ENCODE measurements around the gene SCUBE2. TPM values are rescaled to one million over a fixed set of nuclear protein-coding genes. Genes with fewer than 3 reads are reported as not detected.

SCUBE2 gene
- total RNA-seq, 1 experiment from 2014 or later = 3.1 TPM

DNA sequence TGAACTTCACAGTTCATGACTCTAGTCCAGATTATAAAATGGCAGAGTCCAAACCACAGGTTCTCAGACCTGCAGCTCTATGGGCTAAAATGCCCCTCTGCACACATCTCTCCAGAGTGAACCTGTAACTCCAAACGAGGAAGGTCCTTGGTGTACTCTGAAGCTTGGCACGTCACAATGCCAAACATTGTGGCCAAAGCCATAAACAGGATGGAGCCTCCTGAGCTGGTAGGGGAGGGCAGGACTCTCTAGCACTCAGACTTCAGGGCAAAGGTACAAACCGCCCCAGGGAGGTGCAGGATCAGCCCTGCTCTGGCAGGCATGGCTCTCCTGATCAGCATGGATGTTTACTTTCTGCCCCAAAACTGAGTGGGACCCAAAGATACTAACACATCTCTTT lies 2.3 kb downstream of the SCUBE2 start:
- Mint-ChIP-seq H3K27ac (ENCODE audit: unreplicated experiment) (no peak overlapping the region), H3K36me3 (ENCODE audit: insufficient read depth, unreplicated experiment) (no peaks in the 10 kb centered on the region), H3K27me3 (ENCODE audit: insufficient read depth, unreplicated experiment) (no peaks in the 10 kb centered on the region), H3K4me1 (ENCODE audit: low read depth, unreplicated experiment) (peaks cover 6% of the 10 kb centered on the region), H3K4me3 (ENCODE audit: unreplicated experiment) (no peak overlapping the region), H3K9me3 (ENCODE audit: unreplicated experiment) (no peaks in the 10 kb centered on the region)
- DNase-seq = no peak
- no peaks in the 10 kb centered on the region for H3K4me1 ChIP-seq
- BruUV-seq (replicated peaks) = no TSS peak
- TF ChIP-seq, protein P1, sequence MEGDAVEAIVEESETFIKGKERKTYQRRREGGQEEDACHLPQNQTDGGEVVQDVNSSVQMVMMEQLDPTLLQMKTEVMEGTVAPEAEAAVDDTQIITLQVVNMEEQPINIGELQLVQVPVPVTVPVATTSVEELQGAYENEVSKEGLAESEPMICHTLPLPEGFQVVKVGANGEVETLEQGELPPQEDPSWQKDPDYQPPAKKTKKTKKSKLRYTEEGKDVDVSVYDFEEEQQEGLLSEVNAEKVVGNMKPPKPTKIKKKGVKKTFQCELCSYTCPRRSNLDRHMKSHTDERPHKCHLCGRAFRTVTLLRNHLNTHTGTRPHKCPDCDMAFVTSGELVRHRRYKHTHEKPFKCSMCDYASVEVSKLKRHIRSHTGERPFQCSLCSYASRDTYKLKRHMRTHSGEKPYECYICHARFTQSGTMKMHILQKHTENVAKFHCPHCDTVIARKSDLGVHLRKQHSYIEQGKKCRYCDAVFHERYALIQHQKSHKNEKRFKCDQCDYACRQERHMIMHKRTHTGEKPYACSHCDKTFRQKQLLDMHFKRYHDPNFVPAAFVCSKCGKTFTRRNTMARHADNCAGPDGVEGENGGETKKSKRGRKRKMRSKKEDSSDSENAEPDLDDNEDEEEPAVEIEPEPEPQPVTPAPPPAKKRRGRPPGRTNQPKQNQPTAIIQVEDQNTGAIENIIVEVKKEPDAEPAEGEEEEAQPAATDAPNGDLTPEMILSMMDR (IDR thresholded peaks at IDR 0.05; ENCODE audit: insufficient read depth in 1 of 2, low read depth in 1 of 2, low read length in 1 of 2, severe bottlenecking in 1 of 2, unreplicated experiment in 1 of 2) = no peak
- H3K4me3 ChIP-seq (ENCODE audit: low read depth, low read length) = no peak overlapping the region
- ChIA-PET POLR2A (no interaction called here), CTCF (interaction anchor here (1.1 kb wide), 1 partner anchor 14 kb away, joined by 3 read pairs; no protein-coding TSS in a partner anchor)
- peaks cover 2% of the 10 kb centered on the region; the same call in 1 of the 2 replicates for H3K9me3 ChIP-seq
- intact Hi-C loops (cut with micrococcal nuclease; ENCODE audit: unreplicated experiment) = no loop called here
- no peaks in the 10 kb centered on the region for H3K36me3 ChIP-seq (ENCODE audit: control insufficient read depth, insufficient read depth, low read length)
- H3K27me3 ChIP-seq (replicated peaks; ENCODE audit: control insufficient read depth, insufficient read depth, low read length) = no peaks in the 10 kb centered on the region

DNA sequence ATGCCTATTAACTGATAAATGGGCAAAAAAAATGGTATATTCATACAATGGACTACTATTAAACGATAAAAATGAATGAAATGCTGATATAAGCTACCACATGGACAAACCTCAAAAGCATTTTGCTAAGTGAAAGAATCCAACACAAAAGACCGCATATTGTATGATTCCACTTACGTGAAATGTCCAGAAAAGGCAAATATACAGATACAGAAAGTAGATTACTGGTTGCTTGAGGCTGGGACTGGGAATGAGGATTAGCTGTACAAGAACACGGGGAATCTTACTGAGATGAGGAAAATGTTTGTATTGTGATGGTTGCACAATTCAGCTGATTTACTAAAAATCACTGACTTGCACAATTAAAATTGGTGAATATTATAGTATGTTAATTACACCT lies 8.8 kb downstream of the SCUBE2 start:
- Mint-ChIP-seq H3K36me3 (ENCODE audit: insufficient read depth, unreplicated experiment) (no peaks in the 10 kb centered on the region), H3K27me3 (ENCODE audit: insufficient read depth, unreplicated experiment) (no peaks in the 10 kb centered on the region), H3K4me1 (ENCODE audit: low read depth, unreplicated experiment) (peaks cover 5% of the 10 kb centered on the region), H3K4me3 (ENCODE audit: unreplicated experiment) (no peak overlapping the region), H3K9me3 (ENCODE audit: unreplicated experiment) (no peaks in the 10 kb centered on the region), H3K27ac (ENCODE audit: unreplicated experiment) (no peak overlapping the region)
- no TSS peak for BruUV-seq (replicated peaks)
- Histone ChIP-seq H3K4me3 (ENCODE audit: low read depth, low read length) (no peak overlapping the region), H3K27me3 (replicated peaks; ENCODE audit: control insufficient read depth, insufficient read depth, low read length) (no peaks in the 10 kb centered on the region), H3K4me1 (no peaks in the 10 kb centered on the region), H3K36me3 (ENCODE audit: control insufficient read depth, insufficient read depth, low read length) (no peaks in the 10 kb centered on the region), H3K9me3 (no peaks in the 10 kb centered on the region; the same call in 1 of the 2 replicates)
- intact Hi-C loops (cut with micrococcal nuclease; ENCODE audit: unreplicated experiment) = no loop called here
- ChIA-PET POLR2A (no interaction called here), CTCF (no interaction called here)
- TF ChIP-seq, protein P1 (IDR thresholded peaks at IDR 0.05; ENCODE audit: insufficient read depth in 1 of 2, low read depth in 1 of 2, low read length in 1 of 2, severe bottlenecking in 1 of 2, unreplicated experiment in 1 of 2) = no peak
- DNase-seq = no peak

DNA sequence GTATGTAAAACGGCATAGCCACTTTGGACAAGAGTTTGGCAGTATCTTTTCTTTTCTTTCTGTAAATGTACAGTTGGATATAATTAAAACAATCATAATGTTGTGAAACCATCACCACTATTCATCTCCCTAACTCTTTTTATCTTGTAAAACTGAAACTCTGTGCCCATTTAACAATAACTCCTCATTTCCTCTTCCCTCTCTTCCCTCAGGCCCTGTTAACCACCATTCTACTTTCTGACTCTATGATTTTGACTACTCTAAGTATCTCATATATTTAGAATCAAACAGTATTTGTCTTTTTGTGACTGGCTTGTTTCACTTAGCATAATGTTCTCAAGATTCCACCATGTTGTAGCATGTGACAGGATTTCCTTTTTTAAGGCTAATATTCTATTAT lies 10.2 kb downstream of the SCUBE2 start:
- CTCF ChIA-PET = no interaction called here
- no peaks in the 10 kb centered on the region for H3K27me3 ChIP-seq (replicated peaks; ENCODE audit: control insufficient read depth, insufficient read depth, low read length)
- TF ChIP-seq, protein P1 (IDR thresholded peaks at IDR 0.05; ENCODE audit: insufficient read depth in 1 of 2, low read depth in 1 of 2, low read length in 1 of 2, severe bottlenecking in 1 of 2, unreplicated experiment in 1 of 2) = no peak
- Mint-ChIP-seq H3K4me1 (ENCODE audit: low read depth, unreplicated experiment) (peaks cover 5% of the 10 kb centered on the region), H3K27ac (ENCODE audit: unreplicated experiment) (no peak overlapping the region), H3K36me3 (ENCODE audit: insufficient read depth, unreplicated experiment) (no peaks in the 10 kb centered on the region), H3K4me3 (ENCODE audit: unreplicated experiment) (no peak overlapping the region), H3K9me3 (ENCODE audit: unreplicated experiment) (no peaks in the 10 kb centered on the region), H3K27me3 (ENCODE audit: insufficient read depth, unreplicated experiment) (no peaks in the 10 kb centered on the region)
- intact Hi-C loops (cut with micrococcal nuclease; ENCODE audit: unreplicated experiment) = no loop called here
- H3K4me1 ChIP-seq = no peaks in the 10 kb centered on the region
- no peaks in the 10 kb centered on the region for H3K9me3 ChIP-seq
- DNase-seq = no peak
- no peak overlapping the region for H3K4me3 ChIP-seq (ENCODE audit: low read depth, low read length)
- BruUV-seq (replicated peaks) = no TSS peak
- no peaks in the 10 kb centered on the region for H3K36me3 ChIP-seq (ENCODE audit: control insufficient read depth, insufficient read depth, low read length)
- POLR2A ChIA-PET = no interaction called here

All from Caco-2 (cell line).